Prostate gland (tissue), 2 donors: ENCODE data around the gene ADAMTS14.
"Not testable (repeated sequence)": the region's sequence is repeated elsewhere in the genome, so short reads cannot be mapped to it uniquely, and the experiment has no call there.

Source experiments
- CTCF ChIP-seq, 4 experiments: fragments of 200-600 bp in 2 of 4; fragments of 450-650 bp in 2 of 4; sonication (generic) in 2 of 4; IDR thresholded peaks; 1 replicate in 3 of 4; 2 replicates in 1 of 4; pipeline ENCODE4 v1.5.1; 2016 to 2019; ENCODE audit warnings: antibody characterized with exemption in 4 of 4, mild to moderate bottlenecking in 2 of 4, moderate library complexity in 2 of 4
- POLR2A ChIP-seq: fragments of 450-650 bp; IDR thresholded peaks from one replicate; pipeline ENCODE4 v1.6.1; 2016; ENCODE audit warnings: antibody characterized with exemption, mild to moderate bottlenecking
- POLR2AphosphoS5 ChIP-seq: sonication (generic); formaldehyde crosslinking; IDR thresholded peaks from one replicate; pipeline ENCODE4 v1.6.1; 2017; ENCODE audit warnings: antibody characterized with exemption

- TF ChIP-seq POLR2A; CTCF (IDR thresholded peaks at IDR 0.05); POLR2AphosphoS5: not testable (repeated sequence)
These were observed 4.5 kb upstream of the ADAMTS14 start for GRCh38 chr10:70667818-70668217.
